Progenitor cell of endocrine pancreas (in vitro differentiated cells): ENCODE measurements around the gene ELMOD3. TPM values are rescaled to one million over a fixed set of nuclear protein-coding genes. Genes with fewer than 3 reads are reported as not detected.

ENCODE experiments used
- DNase-seq: peaks from one replicate; pipeline ENCODE4 v3.0.0; 2021; ENCODE audit warnings: low spot score; ENCODE audit not compliant: unreplicated experiment
- H3K27ac Mint-ChIP-seq: 2 replicates; pipeline ENCODE4 v1.8.0; 2021; ENCODE audit warnings: mild to moderate bottlenecking, moderate library complexity, mixed read lengths
- H3K27me3 Mint-ChIP-seq: 2 replicates; pipeline ENCODE4 v1.8.0; 2021; ENCODE audit warnings: mixed read lengths
- H3K36me3 Mint-ChIP-seq: 2 replicates; pipeline ENCODE4 v1.8.0; 2022; ENCODE audit warnings: mixed read lengths; ENCODE audit not compliant: insufficient read depth
- H3K4me1 Mint-ChIP-seq: 2 replicates; pipeline ENCODE4 v1.8.0; 2021; ENCODE audit warnings: low read depth, mixed read lengths
- H3K4me3 Mint-ChIP-seq: 2 replicates; pipeline ENCODE4 v1.8.0; 2021; ENCODE audit warnings: low read depth, mild to moderate bottlenecking, moderate library complexity, mixed read lengths
- H3K9me3 Mint-ChIP-seq: 2 replicates; pipeline ENCODE4 v1.8.0; 2021; ENCODE audit warnings: low read depth, mixed read lengths
- CTCF ChIP-seq: fragments of 200-600 bp; sonication (generic); IDR thresholded peaks from one replicate; pipeline ENCODE4 v1.5.0; 2021; ENCODE audit warnings: antibody characterized with exemption, mild to moderate bottlenecking; ENCODE audit not compliant: unreplicated experiment
- total RNA-seq: library from RNA; stranded (reverse); gene quantifications from 2 replicates; pipeline ENCODE4 v1.2.1, GENCODE V29; 2021

The ELMOD3 gene
- total RNA-seq, 1 donor from 2014 or later = 25.6 TPM

GRCh38 chr2:85369500-85369899 lies 14.9 kb downstream of the ELMOD3 start:
- no peak for DNase-seq
- H3K4me3 Mint-ChIP-seq = no peak overlapping the region
- no peak for TF ChIP-seq CTCF
- H3K36me3 Mint-ChIP-seq = peaks cover 10% of the 10 kb centered on the region
- H3K27me3 Mint-ChIP-seq = no peaks in the 10 kb centered on the region
- H3K4me1 Mint-ChIP-seq = peaks cover 8% of the 10 kb centered on the region
- H3K27ac Mint-ChIP-seq = no peak overlapping the region
- H3K9me3 Mint-ChIP-seq = no peaks in the 10 kb centered on the region

GRCh38 chr2:85371045-85371444 lies 16.5 kb downstream of the ELMOD3 start:
- Mint-ChIP-seq H3K27ac (no peak overlapping the region), H3K4me1 (peaks cover 4% of the 10 kb centered on the region), H3K36me3 (peaks cover 18% of the 10 kb centered on the region), H3K27me3 (no peaks in the 10 kb centered on the region), H3K9me3 (no peaks in the 10 kb centered on the region), H3K4me3 (no peak overlapping the region)
- no peak for DNase-seq
- TF ChIP-seq CTCF = no peak

- DNase-seq = no peak
- Mint-ChIP-seq H3K27ac (no peak overlapping the region), H3K27me3 (no peaks in the 10 kb centered on the region), H3K36me3 (peaks cover 48% of the 10 kb centered on the region), H3K9me3 (peaks cover 10% of the 10 kb centered on the region), H3K4me1 (peaks cover 9% of the 10 kb centered on the region), H3K4me3 (no peak overlapping the region)
- no peak for TF ChIP-seq CTCF
Observed at GRCh38 chr2:85376291-85377065, 21.9 kb downstream of the ELMOD3 start.

GRCh38 chr2:85377083-85377482 lies 22.5 kb downstream of the ELMOD3 start:
- Mint-ChIP-seq H3K4me1 (peaks cover 9% of the 10 kb centered on the region), H3K9me3 (peaks cover 10% of the 10 kb centered on the region), H3K27ac (no peak overlapping the region), H3K36me3 (peaks cover 49% of the 10 kb centered on the region), H3K4me3 (no peak overlapping the region), H3K27me3 (no peaks in the 10 kb centered on the region)
- no peak for TF ChIP-seq CTCF
- no peak for DNase-seq

GRCh38 chr2:85378257-85378656 lies 23.7 kb downstream of the ELMOD3 start:
- no peaks in the 10 kb centered on the region for H3K27me3 Mint-ChIP-seq
- TF ChIP-seq CTCF = no peak
- H3K36me3 Mint-ChIP-seq = peaks cover 49% of the 10 kb centered on the region
- H3K27ac Mint-ChIP-seq = peak overlapping the region; percentile 19
- H3K4me1 Mint-ChIP-seq = peaks cover 9% of the 10 kb centered on the region
- H3K9me3 Mint-ChIP-seq = peaks cover 10% of the 10 kb centered on the region
- no peak overlapping the region for H3K4me3 Mint-ChIP-seq
- no peak for DNase-seq
